A673 (cell line): Measurements from ENCODE around the gene MLST8.

Source experiments
- CTCF ChIP-seq: fragments of 300-800, 200-600 bp; sonication (generic); conservative IDR thresholded peaks from 2 replicates; pipeline ENCODE4 v1.5.1; 2017; ENCODE audit warnings: low read depth, mild to moderate bottlenecking, antibody characterized with exemption, low read length, moderate library complexity, mixed read lengths
- EZH2 ChIP-seq: fragments of 200-600 bp; sonication (generic); IDR thresholded peaks from 2 replicates; pipeline ENCODE4 v1.6.1; 2017; ENCODE audit warnings: borderline replicate concordance, low read depth, mild to moderate bottlenecking, mixed read lengths, antibody characterized with exemption, low read length; ENCODE audit not compliant: poor library complexity, severe bottlenecking

DNA sequence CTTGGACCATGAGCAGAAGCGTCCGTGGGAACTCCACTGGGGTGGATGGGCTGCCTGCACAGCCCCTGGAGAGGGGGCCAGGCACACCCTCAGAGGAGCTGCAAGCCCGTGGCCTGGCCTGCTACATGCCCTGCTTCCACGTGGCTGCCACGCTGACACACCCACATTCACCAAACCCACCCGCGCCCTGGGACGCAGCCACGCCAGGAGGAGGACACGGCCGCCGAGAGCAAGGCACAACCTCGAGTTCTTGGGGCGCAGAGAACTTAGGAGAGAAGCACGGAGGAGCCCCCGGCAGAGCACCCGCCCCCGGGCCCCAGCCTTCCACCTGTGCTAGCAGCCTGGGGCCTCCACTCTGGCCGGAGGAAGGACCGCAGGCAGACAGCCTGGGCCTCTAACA is 27.7 kb upstream of the MLST8 start:
- TF ChIP-seq CTCF (no peak), EZH2 (no peak)
